Right forelimb (tissue), 1 donor: ENCODE measurements around the gene TCP1.
"Not testable (repeated sequence)": the region's sequence is repeated elsewhere in the genome, so short reads cannot be mapped to it uniquely, and the experiment has no call there.

Experiments
- DNase-seq: peaks from one replicate; pipeline ENCODE4 v3.0.0-alpha.2; 2018

The TCP1 gene

GRCh38 chr6:159816775-159817174 lies 27.4 kb upstream of the TCP1 start:
- DNase-seq, result not testable (repeated sequence)

- DNase-seq, result no peak
These were observed 26.0 kb upstream of the TCP1 start for GRCh38 chr6:159815410-159815809.

- no peak for DNase-seq
These were observed 24.4 kb upstream of the TCP1 start for GRCh38 chr6:159813781-159814180.

GRCh38 chr6:159809149-159809548 lies 19.7 kb upstream of the TCP1 start:
- no peak for DNase-seq

- DNase-seq, result no peak
These were observed 19.2 kb upstream of the TCP1 start for GRCh38 chr6:159808647-159809046.

- DNase-seq, result no peak
These were observed 17.9 kb upstream of the TCP1 start for GRCh38 chr6:159807150-159807858.

GRCh38 chr6:159806021-159806458 lies 16.6 kb upstream of the TCP1 start:
- DNase-seq, result no peak

GRCh38 chr6:159805440-159806020 lies 16.1 kb upstream of the TCP1 start:
- no peak for DNase-seq

- DNase-seq, result no peak
These were observed 15.1 kb upstream of the TCP1 start for GRCh38 chr6:159804504-159804903.

- DNase-seq, result no peak
These were observed 12.5 kb upstream of the TCP1 start for GRCh38 chr6:159801935-159802334.

- no peak for DNase-seq
These were observed 10.9 kb upstream of the TCP1 start, which contains the start of gene PNLDC1 for GRCh38 chr6:159800141-159800865. PNLDC1 (plus strand) TSS chr6:159800276; CDS start chr6:159800308, 32 bp downstream.

- no peak for DNase-seq
These were observed 8.2 kb upstream of the TCP1 start for GRCh38 chr6:159797554-159797953.

- not testable (repeated sequence) for DNase-seq
These were observed 5.6 kb upstream of the TCP1 start for GRCh38 chr6:159794976-159795375.

GRCh38 chr6:159790956-159791598 lies 1.7 kb upstream of the TCP1 start:
- no peak for DNase-seq

GRCh38 chr6:159790149-159790955 lies 950 bp upstream of the TCP1 start, which contains the start of gene MRPL18:
MRPL18 (plus strand) TSS chr6:159790467; CDS start chr6:159790588, 121 bp downstream.
- peak; percentile 95 for DNase-seq

- DNase-seq, result peak; percentile 49
These were observed 537 bp downstream of the TCP1 start for GRCh38 chr6:159788753-159789376.

- no peak for DNase-seq
These were observed 1.1 kb downstream of the TCP1 start for GRCh38 chr6:159788276-159788675.

- no peak for DNase-seq
These were observed 10.8 kb downstream of the TCP1 start for GRCh38 chr6:159778542-159779103.

- no peak for DNase-seq
These were observed 11.3 kb downstream of the TCP1 start for GRCh38 chr6:159778131-159778530.

- no peak for DNase-seq
These were observed 12.0 kb downstream of the TCP1 start for GRCh38 chr6:159777240-159777904.

GRCh38 chr6:159772196-159772595 lies 17.2 kb downstream of the TCP1 start:
- DNase-seq, result no peak
